GM19023 (cell line): ENCODE measurements around the gene OTUD5.

Experiments
- ATAC-seq: cut with Tn5 transposase; IDR thresholded peaks from one replicate; pipeline ENCODE4 v1.9.1; 2021; ENCODE audit warnings: mild to moderate bottlenecking, moderate library complexity; ENCODE audit not compliant: unreplicated experiment

OTUD5 gene

DNA sequence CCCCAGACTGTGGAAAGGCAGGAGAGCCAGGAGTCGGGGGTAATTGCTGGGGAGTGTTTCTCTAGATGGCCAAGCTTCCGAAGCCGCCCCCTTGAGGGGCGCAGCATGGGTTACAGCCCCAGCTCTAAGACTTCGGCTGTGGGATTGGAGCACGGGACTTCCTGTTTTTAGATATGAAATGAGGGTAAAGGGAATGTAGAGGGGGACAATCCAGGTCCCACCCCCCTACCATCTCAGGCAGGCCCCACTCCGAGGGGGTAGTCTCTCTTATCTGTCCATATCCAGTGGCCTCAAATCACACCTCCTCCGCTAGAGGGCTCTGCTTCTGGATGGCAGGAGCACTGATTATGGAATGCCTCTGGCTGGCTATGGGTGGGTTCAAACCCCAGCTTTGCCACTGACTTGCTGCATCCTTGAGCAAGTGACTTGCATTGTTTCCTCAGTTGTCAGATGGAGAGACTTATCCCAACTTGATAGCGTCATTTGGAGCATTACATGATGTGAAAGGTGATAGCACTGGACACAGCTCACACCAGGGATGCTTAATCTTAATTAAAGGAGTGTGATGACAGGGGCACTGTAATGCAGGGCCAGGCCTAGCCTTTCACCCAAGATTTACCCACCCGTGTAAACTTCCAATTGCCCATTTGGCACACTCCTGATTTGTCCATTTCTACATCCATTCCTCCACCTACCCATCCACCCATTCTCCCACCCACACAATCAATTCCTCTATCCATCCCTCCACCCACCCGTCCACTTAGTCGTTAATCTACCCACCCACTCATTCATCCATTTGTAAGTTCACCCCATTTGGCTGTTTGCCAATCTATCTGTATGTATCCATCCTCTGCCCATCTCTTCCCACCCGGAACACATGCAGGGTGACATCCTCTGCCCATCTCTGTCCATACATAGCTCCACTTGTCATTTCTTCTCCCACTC, 15.1 kb upstream of the OTUD5 start:
- no peak for ATAC-seq

- no peak for ATAC-seq
Measured at GRCh38 chrX:48971249-48972219, 14.1 kb upstream of the OTUD5 start, which contains the start of gene KCND1. KCND1 (minus strand) TSS chrX:48971844; CDS start chrX:48970271, 1,573 bp downstream.

- ATAC-seq, result no peak
Measured at GRCh38 chrX:48969471-48969870, 12.1 kb upstream of the OTUD5 start.

- ATAC-seq, result no peak
Measured at GRCh38 chrX:48968377-48968776, 11.0 kb upstream of the OTUD5 start.

DNA sequence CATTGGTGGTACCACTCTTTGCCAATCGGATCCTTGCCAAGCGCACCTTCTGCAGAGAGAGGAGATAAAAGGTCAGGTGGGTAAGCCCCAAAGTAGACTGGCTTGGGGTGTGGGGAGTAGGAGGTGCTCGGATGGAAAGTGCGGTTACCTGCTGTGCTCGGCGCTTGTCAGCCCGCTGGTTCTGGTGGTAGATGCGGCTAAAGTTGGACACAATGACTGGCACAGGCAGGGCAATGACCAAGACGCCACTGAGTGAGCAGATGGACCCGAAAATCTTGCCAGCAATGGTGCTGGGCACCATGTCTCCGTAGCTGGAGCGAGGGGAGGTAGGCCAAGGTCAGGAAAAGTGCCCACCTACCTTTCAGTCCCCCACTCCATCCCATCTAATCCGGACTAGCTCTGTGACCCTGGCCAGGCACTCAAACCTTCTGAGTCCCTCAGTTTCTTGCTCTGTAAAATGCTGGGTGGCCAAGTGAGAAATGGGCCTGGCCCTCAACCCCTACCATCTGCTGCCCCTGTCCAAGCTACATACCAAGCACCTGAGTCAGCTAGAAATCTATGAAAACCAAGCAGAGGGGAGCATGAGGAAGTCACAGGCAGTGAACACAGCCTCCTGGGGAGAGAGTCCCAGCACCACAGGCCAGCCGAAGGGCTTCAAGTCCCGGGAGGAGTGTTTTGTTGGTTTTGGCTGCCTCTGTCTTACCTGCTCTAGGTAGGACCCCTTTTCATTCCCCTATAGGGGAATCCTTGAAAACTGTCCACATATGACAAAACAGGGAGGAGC, 9.6 kb upstream of the OTUD5 start:
- ATAC-seq, result no peak

- no peak for ATAC-seq
Measured at GRCh38 chrX:48965959-48966358, 8.6 kb upstream of the OTUD5 start.

GRCh38 chrX:48961585-48962091, 4.2 kb upstream of the OTUD5 start:
- no peak for ATAC-seq

- ATAC-seq, result no peak
Measured at GRCh38 chrX:48960291-48960690, 2.9 kb upstream of the OTUD5 start.

DNA sequence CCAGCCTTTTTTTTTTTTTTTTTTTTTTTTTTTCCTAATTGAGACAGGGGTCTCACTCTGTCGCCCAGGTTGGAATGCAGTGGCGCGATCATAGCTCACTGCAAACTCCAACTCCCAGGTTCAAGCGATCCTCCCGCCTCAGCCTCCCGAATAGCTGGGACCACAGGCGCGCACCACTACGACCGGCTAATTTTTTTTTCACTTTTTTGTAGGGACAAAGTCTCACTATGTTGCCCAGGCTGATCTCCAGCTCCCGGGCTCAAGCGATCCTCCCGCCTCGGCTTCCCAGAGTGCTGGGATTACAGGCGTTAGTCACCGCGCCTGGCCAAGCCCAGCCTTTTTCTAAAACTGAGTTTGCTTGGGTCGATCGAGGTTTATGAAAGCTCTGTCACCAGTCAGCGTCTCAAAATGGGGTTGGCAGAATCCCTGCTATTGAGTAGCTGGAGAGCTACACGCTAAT, 1.3 kb upstream of the OTUD5 start:
- no peak for ATAC-seq

DNA sequence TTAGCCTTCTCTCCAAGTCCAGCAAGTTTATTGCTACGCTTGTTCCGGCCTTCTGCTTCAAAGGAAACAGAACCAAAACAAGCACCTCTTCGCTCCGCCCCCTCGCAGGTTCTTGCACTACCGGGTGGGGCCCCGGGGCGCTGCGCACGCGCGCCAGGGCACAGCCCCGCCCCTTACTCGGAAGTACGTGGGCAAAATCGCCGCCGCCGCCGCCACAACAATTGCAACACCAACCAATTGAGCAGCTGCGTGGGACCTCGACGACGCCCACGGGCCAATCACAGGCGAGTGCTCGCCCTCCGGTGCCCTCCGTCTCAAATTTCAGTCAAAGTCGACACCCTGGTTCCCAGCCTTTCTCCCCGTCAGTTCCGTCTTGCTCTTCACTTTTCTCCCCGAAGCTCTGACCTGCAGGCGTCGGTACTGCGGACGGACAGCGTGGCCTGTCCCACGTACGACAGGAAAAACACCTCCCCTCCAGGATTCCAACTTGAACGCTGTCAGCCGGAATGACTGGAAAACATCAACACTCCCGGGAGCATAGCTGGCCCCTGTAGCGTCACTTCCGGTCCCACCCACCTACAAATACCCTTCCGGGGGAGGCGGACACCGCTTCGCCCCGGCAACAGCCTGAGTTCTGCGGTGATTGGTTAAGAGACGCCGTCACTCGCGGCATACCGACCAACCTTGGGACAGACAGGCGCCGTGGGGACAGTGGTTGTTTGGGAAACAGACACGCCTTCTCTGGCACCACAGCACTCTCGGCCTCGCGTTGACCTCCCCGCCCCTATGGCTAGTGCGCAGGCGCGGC, 624 bp upstream of the OTUD5 start:
- ATAC-seq, result peak; percentile 78

DNA sequence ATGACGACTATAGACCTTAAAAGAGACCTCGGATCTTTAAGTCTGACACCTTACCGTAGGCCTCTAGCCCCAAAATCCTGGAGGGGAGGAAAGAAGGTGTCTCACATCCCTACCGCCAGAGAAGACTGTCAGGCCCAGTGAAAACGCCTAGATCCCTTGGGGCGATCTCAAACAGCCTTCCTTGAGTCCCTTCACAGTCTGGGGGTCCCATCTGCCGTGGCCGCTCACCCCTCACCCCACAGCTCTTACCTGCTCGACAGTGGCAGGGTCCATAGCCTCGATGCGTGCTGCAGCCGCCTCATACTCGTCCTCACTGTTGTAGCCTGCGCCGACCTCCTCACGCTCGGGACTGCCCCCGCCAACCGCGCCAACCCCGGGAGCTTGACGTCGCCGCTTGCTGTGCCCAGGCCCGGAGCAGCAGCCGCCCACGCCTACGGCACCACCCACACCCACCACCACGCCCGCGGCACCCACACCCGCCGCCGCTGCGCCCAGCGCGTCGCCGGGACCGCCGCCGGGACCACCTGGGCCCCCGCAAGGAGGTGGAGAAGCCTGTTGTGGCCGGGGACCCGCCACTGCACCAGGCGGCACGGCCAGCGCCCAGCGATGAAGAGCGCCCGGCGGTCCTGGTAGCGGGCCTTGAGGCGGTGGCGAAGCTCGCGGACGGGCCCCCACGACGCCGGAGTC, 536 bp downstream of the OTUD5 start:
- no peak for ATAC-seq

DNA sequence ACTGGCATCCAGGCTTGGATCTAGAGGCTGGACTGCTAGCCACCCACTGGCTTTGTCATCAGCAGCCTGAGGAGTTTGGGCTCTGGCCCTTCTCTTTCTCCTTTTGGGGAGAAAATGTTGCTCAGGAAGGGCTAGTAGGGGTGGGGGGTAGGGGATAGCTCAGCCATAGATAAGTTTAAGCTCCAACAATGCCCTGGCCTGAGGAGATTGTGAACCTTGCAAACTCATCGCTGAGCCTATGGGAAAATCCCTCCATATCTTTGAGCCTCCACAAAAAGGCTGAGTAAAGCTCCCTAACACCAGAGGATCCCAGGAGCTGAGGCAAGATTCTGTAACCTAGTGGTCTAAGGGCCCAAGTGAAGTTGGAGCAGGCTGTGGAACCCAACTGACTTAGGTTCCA, 8.8 kb downstream of the OTUD5 start:
- no peak for ATAC-seq

DNA sequence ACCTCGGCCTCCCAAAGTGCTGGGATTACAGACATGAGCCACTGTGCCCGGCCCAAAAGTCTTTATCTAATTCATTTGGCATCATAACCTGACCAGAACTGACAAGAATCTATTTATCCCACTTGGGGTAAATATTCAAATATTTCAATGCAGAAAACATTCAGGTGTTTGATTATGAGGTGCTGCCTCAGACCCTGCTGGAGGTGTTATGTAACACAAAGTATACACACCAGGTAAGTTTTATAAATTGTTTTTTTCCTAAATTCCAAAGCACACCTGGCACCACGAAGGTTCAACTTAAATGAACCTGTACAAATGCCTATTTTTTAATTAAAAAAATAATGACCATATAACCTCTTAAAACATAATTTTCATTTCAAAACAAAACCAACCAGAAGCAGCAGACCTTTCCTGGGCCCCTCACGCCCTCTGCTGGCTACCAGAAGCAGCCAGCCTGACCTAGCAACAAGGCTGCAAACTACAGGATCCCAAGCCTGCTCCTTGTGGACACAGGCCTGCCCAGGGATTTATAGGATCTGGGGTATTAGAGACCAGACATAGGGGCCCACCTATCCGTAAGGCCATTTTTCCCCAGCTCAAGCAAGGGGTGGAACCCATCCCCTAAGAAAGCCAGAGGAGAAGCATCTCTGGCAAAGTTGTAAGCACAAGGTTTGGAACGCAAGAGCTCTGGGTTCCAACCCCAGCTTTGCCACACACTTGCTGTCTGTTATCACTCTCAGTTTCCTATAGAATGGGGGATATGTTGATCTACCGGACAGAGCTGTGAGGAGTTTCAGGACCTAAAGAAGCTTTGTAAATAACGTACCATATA, 11.7 kb downstream of the OTUD5 start:
- ATAC-seq, result no peak

DNA sequence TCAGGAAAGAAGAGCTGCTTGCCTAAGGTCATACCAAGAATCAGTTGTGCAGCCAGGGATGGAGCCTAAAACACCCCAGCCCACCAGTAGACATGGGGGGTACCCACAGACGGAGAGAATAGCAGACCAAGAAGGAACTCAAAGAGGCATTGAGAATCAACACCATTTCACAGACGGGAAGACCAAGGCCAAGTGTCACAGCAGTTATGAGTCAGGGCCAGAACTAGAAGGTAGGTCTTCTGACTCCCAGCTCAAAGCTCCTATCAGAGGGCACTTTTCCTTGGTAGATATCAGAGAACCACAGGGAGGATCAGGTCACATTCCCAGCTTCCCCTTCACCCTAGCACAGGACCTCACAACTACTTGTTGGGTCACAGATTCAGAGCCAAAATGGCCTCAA, 14.5 kb downstream of the OTUD5 start:
- ATAC-seq, result no peak

DNA sequence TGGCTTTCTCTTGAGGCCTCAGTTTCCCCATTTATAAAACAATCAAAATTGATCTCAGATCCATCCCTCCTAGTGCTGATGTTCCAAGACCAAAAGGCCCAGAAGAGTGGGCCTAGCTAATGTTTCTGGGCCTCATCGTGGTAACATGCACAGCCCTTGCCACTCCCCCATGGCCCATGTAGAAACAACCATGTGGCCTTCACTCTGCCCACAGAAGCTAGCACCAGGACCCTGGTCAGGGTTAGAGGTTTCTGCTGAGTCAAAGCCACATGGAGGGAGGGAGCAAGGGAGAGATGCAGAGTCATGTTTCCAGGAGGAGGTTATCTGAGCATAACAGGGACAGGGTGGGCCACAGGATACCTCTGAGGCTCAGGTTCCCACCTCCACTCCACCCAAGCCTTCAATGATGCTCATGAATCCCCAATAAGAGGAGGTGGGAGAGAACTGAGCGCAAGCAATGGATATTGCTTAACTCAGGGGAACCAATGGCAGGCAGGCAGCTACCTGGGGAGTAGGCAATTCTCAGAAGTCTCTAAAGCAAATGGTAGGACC, 16.9 kb downstream of the OTUD5 start:
- ATAC-seq, result no peak

- ATAC-seq, result no peak
Measured at GRCh38 chrX:48939524-48940228, 17.7 kb downstream of the OTUD5 start.

DNA sequence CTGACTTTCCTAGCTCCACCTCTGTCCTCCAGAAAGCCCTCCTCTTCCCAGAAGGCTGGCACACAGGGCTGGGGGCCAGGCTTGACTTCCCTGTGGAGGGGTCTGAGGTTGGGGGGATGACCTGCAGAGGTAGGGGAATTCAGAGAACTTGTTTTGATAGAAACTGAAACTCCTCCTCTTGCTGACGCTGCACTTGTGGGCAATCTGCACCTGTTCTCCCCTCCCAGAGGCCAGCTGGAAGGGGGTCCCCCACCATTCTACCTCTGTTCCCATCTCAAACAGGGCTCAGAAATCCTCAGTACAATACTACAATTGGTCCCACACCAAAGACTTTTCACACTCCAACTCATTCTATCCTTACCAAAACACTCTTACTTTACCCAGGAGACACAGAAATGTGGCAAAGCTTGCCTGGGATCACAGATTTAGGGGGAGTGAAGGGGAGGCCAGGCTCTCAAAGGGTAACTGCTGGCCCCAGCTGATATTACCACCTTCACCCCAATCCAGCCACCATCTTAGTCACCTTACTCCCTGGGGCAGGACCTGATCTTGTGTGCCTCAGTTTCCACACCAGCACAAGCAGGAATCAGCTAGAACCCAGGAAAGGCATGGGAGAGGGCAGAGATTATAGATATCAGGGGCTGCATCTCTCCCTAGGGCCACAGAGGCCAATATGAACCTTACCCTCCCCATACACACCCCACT, 18.5 kb downstream of the OTUD5 start:
- peak; percentile 56 for ATAC-seq
